GM10248 (cell line): ENCODE measurements around the gene PLEKHA1.

Source experiments
- CTCF ChIA-PET: fragments of 300-600 bp; sonication (Branson Sonifier 250); formaldehyde crosslinking; extraction: SDS; loops from one replicate; lab custom pipeline; 2021; ENCODE audit warnings: antibody characterized with exemption; lab: Yijun Ruan, JAX
- POLR2A ChIA-PET: fragments of 350-650 bp; sonication (Branson Sonifier 250); formaldehyde crosslinking; extraction: SDS; loops from one replicate; lab custom pipeline; 2020; ENCODE audit warnings: antibody characterized with exemption; lab: Yijun Ruan, JAX
- DNase-seq: peaks from one replicate; pipeline ENCODE4 v3.0.0; 2012; ENCODE audit errors: extremely low spot score
- CTCF ChIP-seq: IDR thresholded peaks from 2 replicates; pipeline ENCODE4 v1.5.1; 2012; ENCODE audit warnings: mild to moderate bottlenecking, low read depth; ENCODE audit errors: extremely low read depth, missing control alignments, control extremely low read depth

The PLEKHA1 gene

GRCh38 chr10:122407375-122408125 is 33.0 kb downstream of the PLEKHA1 start:
- TF ChIP-seq CTCF: no peak
- no peak for DNase-seq
- ChIA-PET POLR2A (no interaction called here), CTCF (interaction anchor here (0.8 to 2.1 kb wide), 5 partner anchors 9 to 109 kb away, joined by 3 to 7 read pairs (median 3); partner anchors contain the start of gene PLEKHA1)

- no peak for TF ChIP-seq CTCF
Measured at GRCh38 chr10:122413327-122413726, 38.8 kb downstream of the PLEKHA1 start.

GRCh38 chr10:122417667-122418066 is 43.2 kb downstream of the PLEKHA1 start:
- POLR2A ChIA-PET: no interaction called here

More at GRCh38 chr10:122413327-122413726, 38.8 kb downstream of the PLEKHA1 start:
- DNase-seq: no peak
- ChIA-PET CTCF (interaction anchor here (0.8 to 6.0 kb wide), 4 partner anchors 21 to 114 kb away, joined by 3 to 26 read pairs (median 4); partner anchors contain the start of gene PLEKHA1), POLR2A (no interaction called here)

GRCh38 chr10:122419016-122419415 is 44.5 kb downstream of the PLEKHA1 start:
- TF ChIP-seq CTCF: no peak
- DNase-seq: no peak
- ChIA-PET CTCF (interaction anchor here (1.4 to 2.0 kb wide), 2 partner anchors 16 to 28 kb away, joined by 4 to 18 read pairs; no protein-coding TSS in a partner anchor), POLR2A (no interaction called here)

More at GRCh38 chr10:122417667-122418066, 43.2 kb downstream of the PLEKHA1 start:
- TF ChIP-seq CTCF: no peak
- CTCF ChIA-PET: no interaction called here
- no peak for DNase-seq

GRCh38 chr10:122419876-122420623 is 45.5 kb downstream of the PLEKHA1 start:
- POLR2A ChIA-PET: no interaction called here
- CTCF ChIA-PET: interaction anchor here (1.0 to 2.0 kb wide), 3 partner anchors 15 to 29 kb away, joined by 3 to 18 read pairs (median 4); no protein-coding TSS in a partner anchor
- no peak for TF ChIP-seq CTCF
- no peak for DNase-seq

- ChIA-PET POLR2A (no interaction called here), CTCF (interaction anchor here (1.0 kb wide), 1 partner anchor 18 kb away, joined by 3 read pairs; no protein-coding TSS in a partner anchor)
- no peak for DNase-seq
- no peak for TF ChIP-seq CTCF
Measured at GRCh38 chr10:122420624-122421007, 46.1 kb downstream of the PLEKHA1 start.
